CD4-positive, alpha-beta T cell treated with Interleukin-6 for 4 hours (primary cell): ENCODE measurements around the gene ABCB7.
"Not testable (repeated sequence)": the region's sequence is repeated elsewhere in the genome, so short reads cannot be mapped to it uniquely, and the experiment has no call there.

ENCODE experiments used
- DNase-seq: peaks from one replicate; pipeline ENCODE4 v3.0.0-alpha.2; 2020; ENCODE audit warnings: mixed read lengths

The ABCB7 gene

DNA sequence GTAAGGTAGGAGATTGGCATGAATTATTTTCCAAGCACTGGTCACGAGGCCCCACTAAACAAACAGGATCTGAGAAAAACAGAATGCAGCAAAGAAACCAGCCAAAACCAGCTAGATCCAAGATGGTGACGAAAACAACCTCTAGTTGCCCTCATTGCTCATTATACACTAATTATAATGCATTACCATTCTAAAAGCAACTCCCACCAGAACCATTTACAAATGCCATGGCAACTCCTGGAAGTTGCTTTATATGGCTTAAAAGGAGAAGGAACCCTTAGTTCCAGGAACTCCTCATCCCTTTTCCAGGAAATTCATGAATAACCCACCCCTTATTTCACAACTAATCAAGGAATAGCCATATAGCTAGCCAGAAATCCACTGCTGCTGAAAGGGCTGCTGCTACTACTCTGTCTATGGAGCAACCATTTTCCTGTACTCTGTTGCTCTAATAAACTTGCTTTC lies 69.3 kb downstream of the ABCB7 start:
- DNase-seq, result no peak

DNA sequence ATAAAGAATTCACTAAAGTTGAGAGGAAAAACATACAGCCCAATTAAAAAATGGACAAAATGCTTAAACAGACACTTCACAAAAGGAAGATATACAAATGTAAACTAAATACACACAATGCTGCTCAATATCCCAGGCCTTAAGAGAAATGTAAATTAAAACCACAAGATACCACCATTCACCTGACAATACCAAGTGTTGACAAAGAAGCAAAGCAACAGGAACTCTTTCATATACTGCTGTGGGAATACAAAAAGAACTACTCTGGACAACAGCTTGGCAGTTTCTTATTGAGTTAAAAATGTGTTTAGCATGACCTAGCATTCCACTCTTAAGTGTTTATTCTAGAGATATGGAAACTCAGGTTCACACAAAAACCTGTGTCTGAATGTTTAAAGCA lies 71.3 kb downstream of the ABCB7 start:
- DNase-seq, result no peak

DNA sequence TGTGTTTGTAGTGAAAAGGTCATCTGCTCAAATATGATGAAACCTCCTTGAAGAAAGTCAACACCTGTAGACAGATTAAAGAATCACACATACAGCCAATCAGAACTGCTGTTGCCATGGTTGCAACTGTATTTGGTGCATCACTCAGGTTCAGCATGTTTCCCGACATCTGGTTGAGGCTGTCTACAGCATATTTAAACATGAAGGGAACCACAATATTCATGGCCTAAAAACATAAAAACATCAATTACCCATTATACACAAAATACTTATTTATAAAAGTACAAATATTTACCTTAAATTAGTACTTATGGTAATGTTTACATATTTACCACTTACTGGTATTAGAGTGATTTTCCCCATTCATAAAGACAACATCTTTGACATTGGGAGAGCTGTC lies 79.7 kb downstream of the ABCB7 start:
- no peak for DNase-seq

DNA sequence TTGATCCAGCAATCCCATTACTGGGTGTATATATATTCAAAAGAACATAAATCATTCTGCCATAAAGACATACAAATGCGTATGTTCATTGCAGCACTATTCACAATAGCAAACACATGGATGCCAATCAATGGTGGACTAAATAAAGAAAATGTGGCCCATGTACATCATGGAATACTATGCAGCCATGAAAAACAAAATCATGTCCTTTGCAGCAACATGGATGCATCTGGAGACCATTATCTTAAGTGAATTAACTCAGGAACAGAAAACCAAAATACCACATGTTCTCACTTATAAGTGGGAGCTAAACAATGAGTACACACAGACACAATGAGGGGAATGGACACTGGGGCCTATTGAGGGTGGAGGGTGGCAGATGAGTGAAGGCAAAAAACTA lies 81.6 kb downstream of the ABCB7 start:
- DNase-seq, result no peak

DNA sequence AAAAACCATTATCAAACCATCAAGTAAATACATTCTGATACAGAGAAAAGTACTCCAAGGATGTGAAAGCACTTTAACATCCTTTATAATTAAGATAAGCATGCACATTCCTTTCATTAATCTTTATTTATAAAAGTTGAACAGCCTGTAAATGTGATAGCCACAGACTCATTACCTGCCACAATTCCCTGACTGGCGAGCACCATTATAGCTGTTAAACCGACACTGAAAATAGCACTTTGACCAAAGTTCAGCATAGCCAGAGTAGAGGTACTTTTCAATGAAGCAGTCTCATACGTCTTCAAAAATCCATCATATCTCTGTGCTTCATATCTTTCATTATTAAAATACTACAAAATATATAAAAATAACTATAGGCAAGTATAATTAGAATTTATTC lies 84.7 kb downstream of the ABCB7 start:
- DNase-seq, result no peak

DNA sequence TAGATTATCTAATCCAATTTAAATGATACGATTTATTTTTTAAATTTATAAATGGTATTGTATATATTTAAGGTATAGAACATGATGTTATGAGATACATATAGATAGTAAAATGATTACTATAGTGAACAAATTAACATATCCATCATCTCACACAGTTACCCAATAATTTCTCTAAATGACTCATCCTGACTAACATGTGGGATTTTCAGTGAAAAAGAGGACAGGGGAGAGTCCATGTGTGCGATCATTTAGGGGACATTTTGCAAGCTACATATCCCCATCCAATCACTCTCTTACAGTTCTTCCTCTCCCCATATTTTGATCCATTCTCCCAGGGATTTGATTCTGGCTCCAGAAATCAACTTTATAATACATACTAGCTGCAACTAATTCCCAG lies 88.2 kb downstream of the ABCB7 start:
- DNase-seq, result no peak

DNA sequence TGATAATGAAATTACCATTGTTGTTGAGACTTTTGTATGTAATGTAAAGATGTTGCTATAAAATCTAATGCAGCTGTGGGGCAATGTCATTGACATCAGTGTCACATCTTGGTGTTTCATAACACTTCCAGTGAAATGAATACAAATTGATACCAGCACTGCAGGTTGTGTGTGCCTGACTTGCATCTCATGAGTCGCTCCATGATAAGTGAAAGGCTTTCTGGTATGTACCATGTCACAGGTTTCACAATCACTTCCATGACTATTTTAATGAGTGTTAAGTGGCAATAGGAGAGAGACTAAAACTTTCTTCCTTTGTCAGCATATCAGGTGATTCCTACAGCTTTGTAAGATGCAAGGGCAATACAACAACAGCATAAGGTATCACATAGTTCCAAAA lies 94.4 kb downstream of the ABCB7 start:
- no peak for DNase-seq

DNA sequence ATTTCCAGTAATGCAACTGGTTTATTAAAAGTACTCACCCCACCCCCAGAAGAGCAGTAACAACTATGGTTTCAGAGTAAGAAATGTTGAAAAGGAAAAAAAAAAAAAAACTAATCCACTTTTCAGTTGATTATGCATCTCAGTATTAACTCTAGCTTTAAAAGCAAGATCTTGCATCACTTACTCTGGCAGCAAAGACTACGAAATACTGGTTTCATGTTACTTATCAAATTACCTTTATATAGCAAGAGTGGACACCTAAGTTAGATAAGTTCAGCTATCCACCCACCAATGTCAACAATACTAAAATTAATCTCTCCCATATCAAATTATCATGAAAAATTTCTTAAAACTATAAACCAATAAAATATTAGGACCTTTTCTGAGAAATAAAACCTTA lies 105.0 kb downstream of the ABCB7 start:
- DNase-seq, result no peak

DNA sequence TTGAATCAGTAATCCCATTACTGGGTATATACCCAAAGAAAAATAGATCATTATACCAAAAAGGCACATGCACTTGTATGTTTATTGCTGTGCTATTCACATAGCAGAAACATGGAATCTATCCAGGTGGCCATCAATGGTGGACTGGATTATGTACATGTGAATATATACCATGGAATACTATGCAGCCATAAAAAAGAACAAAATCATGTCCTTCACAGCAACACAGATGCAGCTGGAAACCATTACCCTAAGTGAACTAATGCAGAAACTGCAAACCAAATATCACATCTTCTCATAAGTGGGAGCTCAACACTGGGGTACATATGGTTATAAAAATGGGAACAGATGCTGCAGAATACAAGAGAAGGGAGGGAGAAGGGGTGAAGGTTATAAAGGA lies 110.7 kb downstream of the ABCB7 start:
- no peak for DNase-seq

DNA sequence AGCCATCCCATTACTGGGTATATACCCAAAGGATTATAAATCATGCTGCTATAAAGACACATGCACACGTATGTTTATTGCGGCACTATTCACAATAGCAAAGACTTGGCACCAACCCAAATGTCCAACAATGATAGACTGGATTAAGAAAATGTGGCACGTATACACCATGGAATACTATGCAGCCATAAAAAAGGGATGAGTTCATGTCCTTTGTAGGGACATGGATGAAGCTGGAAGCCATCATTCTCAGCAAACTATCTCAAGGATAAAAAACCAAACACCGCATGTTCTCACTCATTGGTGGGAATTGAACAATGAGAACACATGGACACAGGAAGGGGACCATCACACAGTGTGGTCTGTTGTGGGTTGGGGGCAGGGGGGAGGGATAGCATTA lies 111.9 kb downstream of the ABCB7 start:
- DNase-seq, result not testable (repeated sequence)

DNA sequence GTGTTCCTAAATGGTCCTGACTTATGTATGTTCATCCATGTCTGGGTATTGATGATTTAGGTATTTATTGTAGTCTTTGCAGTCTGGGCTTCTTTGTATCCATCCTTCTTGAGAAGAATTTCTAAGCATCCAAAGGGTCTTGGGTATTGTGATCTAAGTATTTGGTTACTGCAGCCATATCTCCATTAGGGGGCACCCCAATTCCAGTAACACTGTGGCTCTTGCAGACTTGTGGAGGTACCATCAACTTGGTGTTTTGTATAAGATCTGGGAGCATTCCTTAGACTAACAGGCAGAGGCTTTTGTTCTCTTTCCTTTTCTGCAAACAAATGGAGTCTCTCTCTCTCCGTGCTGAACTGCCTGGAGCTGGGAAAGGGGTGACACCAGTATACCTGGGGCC lies 117.2 kb downstream of the ABCB7 start:
- DNase-seq, result peak; percentile 5
